ENCODE results near the gene GFOD2. TPM values are rescaled to one million over a fixed set of nuclear protein-coding genes. Genes with fewer than 3 reads are reported as not detected.

Gene GFOD2
- total RNA-seq, 1 experiment from 2014 or later = 13.4 TPM

- ChIA-PET CTCF (no interaction called here), POLR2A (no interaction called here)
- Mint-ChIP-seq H3K36me3 (ENCODE audit: insufficient read depth, unreplicated experiment) (peaks cover 16% of the 10 kb centered on the region), H3K4me1 (ENCODE audit: low read depth, unreplicated experiment) (no peaks in the 10 kb centered on the region), H3K27ac (ENCODE audit: unreplicated experiment) (no peak overlapping the region), H3K9me3 (ENCODE audit: unreplicated experiment) (no peaks in the 10 kb centered on the region), H3K4me3 (ENCODE audit: unreplicated experiment) (no peak overlapping the region), H3K27me3 (ENCODE audit: insufficient read depth, unreplicated experiment) (no peaks in the 10 kb centered on the region)
- no peak for DNase-seq
- H3K27me3 ChIP-seq (replicated peaks; ENCODE audit: control insufficient read depth, insufficient read depth, low read length) = no peaks in the 10 kb centered on the region
- BruUV-seq (replicated peaks) = no TSS peak
- peaks cover 1% of the 10 kb centered on the region for H3K36me3 ChIP-seq (ENCODE audit: control insufficient read depth, insufficient read depth, low read length)
- TF ChIP-seq CTCF (IDR thresholded peaks at IDR 0.05; ENCODE audit: insufficient read depth in 1 of 2, low read depth in 1 of 2, low read length in 1 of 2, severe bottlenecking in 1 of 2, unreplicated experiment in 1 of 2) = no peak
- intact Hi-C loops (cut with micrococcal nuclease; ENCODE audit: unreplicated experiment) = no loop called here
- no peaks in the 10 kb centered on the region for H3K9me3 ChIP-seq
- no peak overlapping the region for H3K4me3 ChIP-seq (ENCODE audit: low read depth, low read length)
- no peaks in the 10 kb centered on the region for H3K4me1 ChIP-seq
These were observed 17.7 kb upstream of the GFOD2 start for GRCh38 chr16:67736858-67737257.

GRCh38 chr16:67734731-67735201, 15.7 kb upstream of the GFOD2 start:
- H3K27ac Mint-ChIP-seq (ENCODE audit: unreplicated experiment) = no peak overlapping the region
- Histone ChIP-seq H3K9me3 (no peaks in the 10 kb centered on the region), H3K4me3 (ENCODE audit: low read depth, low read length) (no peak overlapping the region), H3K4me1 (no peaks in the 10 kb centered on the region), H3K36me3 (ENCODE audit: control insufficient read depth, insufficient read depth, low read length) (peaks cover 1% of the 10 kb centered on the region), H3K27me3 (replicated peaks; ENCODE audit: control insufficient read depth, insufficient read depth, low read length) (no peaks in the 10 kb centered on the region)
- CTCF ChIA-PET = interaction anchor here (0.7 kb wide), 1 partner anchor 15 kb away, joined by 5 read pairs; no protein-coding TSS in a partner anchor
- no peak for DNase-seq
- no peaks in the 10 kb centered on the region for H3K9me3 Mint-ChIP-seq (ENCODE audit: unreplicated experiment)
- BruUV-seq (replicated peaks) = no TSS peak
- H3K27me3 Mint-ChIP-seq (ENCODE audit: insufficient read depth, unreplicated experiment) = no peaks in the 10 kb centered on the region
- POLR2A ChIA-PET = no interaction called here
- TF ChIP-seq CTCF (IDR thresholded peaks at IDR 0.05; ENCODE audit: insufficient read depth in 1 of 2, low read depth in 1 of 2, low read length in 1 of 2, severe bottlenecking in 1 of 2, unreplicated experiment in 1 of 2) = no peak
- H3K4me3 Mint-ChIP-seq (ENCODE audit: unreplicated experiment) = no peak overlapping the region
- no peaks in the 10 kb centered on the region for H3K36me3 Mint-ChIP-seq (ENCODE audit: insufficient read depth, unreplicated experiment)
- H3K4me1 Mint-ChIP-seq (ENCODE audit: low read depth, unreplicated experiment) = no peaks in the 10 kb centered on the region
- intact Hi-C loops (cut with micrococcal nuclease; ENCODE audit: unreplicated experiment) = no loop called here

- Histone ChIP-seq H3K9me3 (no peaks in the 10 kb centered on the region), H3K27me3 (replicated peaks; ENCODE audit: control insufficient read depth, insufficient read depth, low read length) (no peaks in the 10 kb centered on the region), H3K36me3 (ENCODE audit: control insufficient read depth, insufficient read depth, low read length) (peaks cover 1% of the 10 kb centered on the region), H3K4me3 (ENCODE audit: low read depth, low read length) (no peak overlapping the region), H3K4me1 (no peaks in the 10 kb centered on the region)
- Mint-ChIP-seq H3K4me1 (ENCODE audit: low read depth, unreplicated experiment) (no peaks in the 10 kb centered on the region), H3K27ac (ENCODE audit: unreplicated experiment) (no peak overlapping the region), H3K9me3 (ENCODE audit: unreplicated experiment) (no peaks in the 10 kb centered on the region), H3K36me3 (ENCODE audit: insufficient read depth, unreplicated experiment) (no peaks in the 10 kb centered on the region), H3K27me3 (ENCODE audit: insufficient read depth, unreplicated experiment) (no peaks in the 10 kb centered on the region), H3K4me3 (ENCODE audit: unreplicated experiment) (no peak overlapping the region)
- DNase-seq = no peak
- intact Hi-C loops (cut with micrococcal nuclease; ENCODE audit: unreplicated experiment) = no loop called here
- POLR2A ChIA-PET = no interaction called here
- BruUV-seq (replicated peaks) = no TSS peak
- TF ChIP-seq CTCF (IDR thresholded peaks at IDR 0.05; ENCODE audit: insufficient read depth in 1 of 2, low read depth in 1 of 2, low read length in 1 of 2, severe bottlenecking in 1 of 2, unreplicated experiment in 1 of 2) = no peak
- CTCF ChIA-PET = no interaction called here
These were observed 14.8 kb upstream of the GFOD2 start for GRCh38 chr16:67733734-67734470.
